Liver (tissue), 3 donors: ENCODE results near the gene PLB1.

Experiments used
- TAF1 ChIP-seq: conservative IDR thresholded peaks from 2 replicates; pipeline ENCODE4 v1.6.1; 2016; ENCODE audit warnings: antibody characterized with exemption, mild to moderate bottlenecking
- YY1 ChIP-seq: IDR thresholded peaks from 2 replicates; pipeline ENCODE4 v1.6.1; 2016; ENCODE audit warnings: antibody characterized with exemption, mild to moderate bottlenecking
- TF ChIP-seq, protein P1 (sequence below): IDR thresholded peaks from 2 replicates; pipeline ENCODE4 v1.6.1; 2016; ENCODE audit warnings: antibody characterized with exemption
- TF ChIP-seq, protein P2 (sequence below): fragments of 150-350 bp; IDR thresholded peaks from 2 replicates; pipeline ENCODE4 v1.5.1; 2017; ENCODE audit warnings: improper control_type of control experiment, low read depth, low read length; ENCODE audit not compliant: missing input control
- TF ChIP-seq, protein P3 (sequence below): IDR thresholded peaks from 2 replicates; pipeline ENCODE4 v1.6.1; 2016; ENCODE audit warnings: antibody characterized with exemption
- TF ChIP-seq, protein P4 (sequence below): IDR thresholded peaks from 2 replicates; pipeline ENCODE4 v1.6.1; 2016; ENCODE audit warnings: antibody characterized with exemption, mild to moderate bottlenecking
- donor health status: healthy.
- donor health status: healthy.

DNA sequence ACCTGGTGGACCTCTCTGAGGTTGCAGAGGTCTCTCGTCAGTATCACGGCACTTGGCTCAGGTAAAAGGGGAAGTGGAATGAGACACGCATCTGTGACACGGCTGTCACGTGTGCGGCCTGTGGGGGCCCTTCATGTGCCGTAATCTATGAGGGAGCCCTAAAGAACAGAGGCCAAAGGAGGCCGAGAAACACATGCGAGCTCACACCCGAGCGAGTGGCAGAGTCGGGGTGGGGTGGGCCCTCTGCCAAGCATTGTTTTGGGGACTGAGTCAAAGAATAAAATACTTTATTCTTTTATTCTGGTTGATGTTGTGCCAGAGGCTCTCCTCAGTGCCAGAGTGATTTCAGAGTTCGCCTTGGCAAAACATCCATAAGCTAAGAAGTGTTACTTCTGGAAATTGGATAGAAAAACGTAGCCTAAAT is 43.3 kb downstream of the PLB1 start:
- TF ChIP-seq, protein P1, sequence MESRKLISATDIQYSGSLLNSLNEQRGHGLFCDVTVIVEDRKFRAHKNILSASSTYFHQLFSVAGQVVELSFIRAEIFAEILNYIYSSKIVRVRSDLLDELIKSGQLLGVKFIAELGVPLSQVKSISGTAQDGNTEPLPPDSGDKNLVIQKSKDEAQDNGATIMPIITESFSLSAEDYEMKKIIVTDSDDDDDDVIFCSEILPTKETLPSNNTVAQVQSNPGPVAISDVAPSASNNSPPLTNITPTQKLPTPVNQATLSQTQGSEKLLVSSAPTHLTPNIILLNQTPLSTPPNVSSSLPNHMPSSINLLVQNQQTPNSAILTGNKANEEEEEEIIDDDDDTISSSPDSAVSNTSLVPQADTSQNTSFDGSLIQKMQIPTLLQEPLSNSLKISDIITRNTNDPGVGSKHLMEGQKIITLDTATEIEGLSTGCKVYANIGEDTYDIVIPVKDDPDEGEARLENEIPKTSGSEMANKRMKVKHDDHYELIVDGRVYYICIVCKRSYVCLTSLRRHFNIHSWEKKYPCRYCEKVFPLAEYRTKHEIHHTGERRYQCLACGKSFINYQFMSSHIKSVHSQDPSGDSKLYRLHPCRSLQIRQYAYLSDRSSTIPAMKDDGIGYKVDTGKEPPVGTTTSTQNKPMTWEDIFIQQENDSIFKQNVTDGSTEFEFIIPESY = no peak
- TF ChIP-seq, protein P2, sequence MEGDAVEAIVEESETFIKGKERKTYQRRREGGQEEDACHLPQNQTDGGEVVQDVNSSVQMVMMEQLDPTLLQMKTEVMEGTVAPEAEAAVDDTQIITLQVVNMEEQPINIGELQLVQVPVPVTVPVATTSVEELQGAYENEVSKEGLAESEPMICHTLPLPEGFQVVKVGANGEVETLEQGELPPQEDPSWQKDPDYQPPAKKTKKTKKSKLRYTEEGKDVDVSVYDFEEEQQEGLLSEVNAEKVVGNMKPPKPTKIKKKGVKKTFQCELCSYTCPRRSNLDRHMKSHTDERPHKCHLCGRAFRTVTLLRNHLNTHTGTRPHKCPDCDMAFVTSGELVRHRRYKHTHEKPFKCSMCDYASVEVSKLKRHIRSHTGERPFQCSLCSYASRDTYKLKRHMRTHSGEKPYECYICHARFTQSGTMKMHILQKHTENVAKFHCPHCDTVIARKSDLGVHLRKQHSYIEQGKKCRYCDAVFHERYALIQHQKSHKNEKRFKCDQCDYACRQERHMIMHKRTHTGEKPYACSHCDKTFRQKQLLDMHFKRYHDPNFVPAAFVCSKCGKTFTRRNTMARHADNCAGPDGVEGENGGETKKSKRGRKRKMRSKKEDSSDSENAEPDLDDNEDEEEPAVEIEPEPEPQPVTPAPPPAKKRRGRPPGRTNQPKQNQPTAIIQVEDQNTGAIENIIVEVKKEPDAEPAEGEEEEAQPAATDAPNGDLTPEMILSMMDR = no peak
- TF ChIP-seq, protein P3, sequence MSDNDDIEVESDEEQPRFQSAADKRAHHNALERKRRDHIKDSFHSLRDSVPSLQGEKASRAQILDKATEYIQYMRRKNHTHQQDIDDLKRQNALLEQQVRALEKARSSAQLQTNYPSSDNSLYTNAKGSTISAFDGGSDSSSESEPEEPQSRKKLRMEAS = no peak
- TF ChIP-seq YY1 (no peak), TAF1 (no peak)
- TF ChIP-seq, protein P4, sequence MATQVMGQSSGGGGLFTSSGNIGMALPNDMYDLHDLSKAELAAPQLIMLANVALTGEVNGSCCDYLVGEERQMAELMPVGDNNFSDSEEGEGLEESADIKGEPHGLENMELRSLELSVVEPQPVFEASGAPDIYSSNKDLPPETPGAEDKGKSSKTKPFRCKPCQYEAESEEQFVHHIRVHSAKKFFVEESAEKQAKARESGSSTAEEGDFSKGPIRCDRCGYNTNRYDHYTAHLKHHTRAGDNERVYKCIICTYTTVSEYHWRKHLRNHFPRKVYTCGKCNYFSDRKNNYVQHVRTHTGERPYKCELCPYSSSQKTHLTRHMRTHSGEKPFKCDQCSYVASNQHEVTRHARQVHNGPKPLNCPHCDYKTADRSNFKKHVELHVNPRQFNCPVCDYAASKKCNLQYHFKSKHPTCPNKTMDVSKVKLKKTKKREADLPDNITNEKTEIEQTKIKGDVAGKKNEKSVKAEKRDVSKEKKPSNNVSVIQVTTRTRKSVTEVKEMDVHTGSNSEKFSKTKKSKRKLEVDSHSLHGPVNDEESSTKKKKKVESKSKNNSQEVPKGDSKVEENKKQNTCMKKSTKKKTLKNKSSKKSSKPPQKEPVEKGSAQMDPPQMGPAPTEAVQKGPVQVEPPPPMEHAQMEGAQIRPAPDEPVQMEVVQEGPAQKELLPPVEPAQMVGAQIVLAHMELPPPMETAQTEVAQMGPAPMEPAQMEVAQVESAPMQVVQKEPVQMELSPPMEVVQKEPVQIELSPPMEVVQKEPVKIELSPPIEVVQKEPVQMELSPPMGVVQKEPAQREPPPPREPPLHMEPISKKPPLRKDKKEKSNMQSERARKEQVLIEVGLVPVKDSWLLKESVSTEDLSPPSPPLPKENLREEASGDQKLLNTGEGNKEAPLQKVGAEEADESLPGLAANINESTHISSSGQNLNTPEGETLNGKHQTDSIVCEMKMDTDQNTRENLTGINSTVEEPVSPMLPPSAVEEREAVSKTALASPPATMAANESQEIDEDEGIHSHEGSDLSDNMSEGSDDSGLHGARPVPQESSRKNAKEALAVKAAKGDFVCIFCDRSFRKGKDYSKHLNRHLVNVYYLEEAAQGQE = no peak
